Measurements from ENCODE around the gene RERE.
A peak's percentile ranks its signal among the peaks of the same experiment; 100 is the strongest.

The RERE gene

GRCh38 chr1:8482979-8483381 is 334.5 kb downstream of the RERE start:
- TF ChIP-seq CTCF (IDR thresholded peaks at IDR 0.05) = no peak
- Histone ChIP-seq H3K36me3 (no peaks in the 10 kb centered on the region), H3K4me3 (ENCODE audit: low read depth in 1 of 2, low read length in 1 of 2) (no peak overlapping the region), H3K4me1 (ENCODE audit: control insufficient read depth in 1 of 2, insufficient read depth in 1 of 2, low read depth in 1 of 2, low read length in 1 of 2) (peaks cover 33 to 35% of the 10 kb centered on the region in 2 experiments), H3K9me3 (no peaks in the 10 kb centered on the region), H3K27me3 (no peaks in the 10 kb centered on the region), H3K27ac (no peak overlapping the region)

- H3K27ac ChIP-seq = no peak overlapping the region
- TF ChIP-seq CTCF (IDR thresholded peaks at IDR 0.05) = no peak
- no peaks in the 10 kb centered on the region for H3K9me3 ChIP-seq
- H3K27me3 ChIP-seq = no peaks in the 10 kb centered on the region
- peaks cover 44 to 47% of the 10 kb centered on the region in 2 experiments for H3K4me1 ChIP-seq (ENCODE audit: control insufficient read depth in 1 of 2, insufficient read depth in 1 of 2, low read depth in 1 of 2, low read length in 1 of 2)
- H3K4me3 ChIP-seq (ENCODE audit: low read depth in 1 of 2, low read length in 1 of 2) = no peak overlapping the region
- H3K36me3 ChIP-seq = no peaks in the 10 kb centered on the region
These were observed 335.6 kb downstream of the RERE start for GRCh38 chr1:8481650-8482380.

- H3K27ac ChIP-seq = peak overlapping the region; percentile 70
- TF ChIP-seq CTCF (IDR thresholded peaks at IDR 0.05) = no peak
- H3K4me1 ChIP-seq (ENCODE audit: control insufficient read depth in 1 of 2, insufficient read depth in 1 of 2, low read depth in 1 of 2, low read length in 1 of 2) = peaks cover 41 to 44% of the 10 kb centered on the region in 2 experiments
- no peaks in the 10 kb centered on the region for H3K9me3 ChIP-seq
- no peaks in the 10 kb centered on the region for H3K36me3 ChIP-seq
- H3K27me3 ChIP-seq = no peaks in the 10 kb centered on the region
- no peak overlapping the region for H3K4me3 ChIP-seq (ENCODE audit: low read depth in 1 of 2, low read length in 1 of 2)
These were observed 338.9 kb downstream of the RERE start for GRCh38 chr1:8478566-8478965.

GRCh38 chr1:8477983-8478362 is 339.5 kb downstream of the RERE start:
- H3K4me1 ChIP-seq (ENCODE audit: control insufficient read depth in 1 of 2, insufficient read depth in 1 of 2, low read depth in 1 of 2, low read length in 1 of 2) = peaks cover 36 to 38% of the 10 kb centered on the region in 2 experiments
- no peak overlapping the region for H3K4me3 ChIP-seq (ENCODE audit: low read depth in 1 of 2, low read length in 1 of 2)
- H3K9me3 ChIP-seq = no peaks in the 10 kb centered on the region
- H3K27me3 ChIP-seq = no peaks in the 10 kb centered on the region
- peak overlapping the region; percentile 70 for H3K27ac ChIP-seq
- no peak for TF ChIP-seq CTCF (IDR thresholded peaks at IDR 0.05)
- H3K36me3 ChIP-seq = no peaks in the 10 kb centered on the region

- no peak for TF ChIP-seq CTCF (IDR thresholded peaks at IDR 0.05)
- Histone ChIP-seq H3K27ac (peak overlapping the region; percentile 70), H3K9me3 (no peaks in the 10 kb centered on the region), H3K4me1 (ENCODE audit: control insufficient read depth in 1 of 2, insufficient read depth in 1 of 2, low read depth in 1 of 2, low read length in 1 of 2) (peaks cover 36 to 38% of the 10 kb centered on the region in 2 experiments), H3K36me3 (no peaks in the 10 kb centered on the region), H3K4me3 (ENCODE audit: low read depth in 1 of 2, low read length in 1 of 2) (no peak overlapping the region), H3K27me3 (no peaks in the 10 kb centered on the region)
These were observed 340.1 kb downstream of the RERE start for GRCh38 chr1:8477166-8477982.

Measured in neutrophil (primary cell).